H1 (cell line): ENCODE measurements around the gene SLX9. TPM values are rescaled to one million over a fixed set of nuclear protein-coding genes. Genes with fewer than 3 reads are reported as not detected.

Experiments used
- CTCF ChIA-PET: fragments of 300-600 bp; sonication (Branson Sonifier 250); formaldehyde crosslinking; loops from one replicate; lab custom pipeline; 2021; ENCODE audit not compliant: partially characterized antibody; lab: Charles Lee
- POLR2A ChIA-PET: fragments of 300-600 bp; sonication (Branson Sonifier 250); formaldehyde crosslinking; loops from one replicate; lab custom pipeline; 2021; ENCODE audit warnings: inconsistent platforms; ENCODE audit not compliant: partially characterized antibody; lab: Charles Lee
- DNase-seq, 2 experiments: peaks; one replicate each; pipeline versions ENCODE4 v3.0.0 to v3.0.0-alpha.2; 2010 to 2022; ENCODE audit warnings: low spot score in 2 of 2, low read depth in 1 of 2, mixed read lengths in 1 of 2
- FAIRE-seq: peaks from 2 replicates; lab custom pipeline; 2011; peaks lifted over from hg19 to GRCh38; lab: Jason Lieb, UNC
- H2AFZ ChIP-seq: 2 replicates; pipeline ENCODE4 v1.8.1; 2012; ENCODE audit warnings: low read length, inconsistent platforms
- H2AK5ac ChIP-seq: 2 replicates; pipeline ENCODE4 v1.6.1; 2013; ENCODE audit warnings: low read depth, low read length
- H2BK120ac ChIP-seq: replicated peaks from 2 replicates; pipeline ENCODE3; 2013; ENCODE audit warnings: low read depth, low read length, inconsistent platforms
- H2BK12ac ChIP-seq: 2 replicates; pipeline ENCODE4 v1.6.1; 2013; ENCODE audit warnings: low read depth, low read length
- H2BK15ac ChIP-seq: 2 replicates; pipeline ENCODE4 v1.6.1; 2013; ENCODE audit warnings: low read length
- H2BK20ac ChIP-seq: 2 replicates; pipeline ENCODE4 v1.6.1; 2013; ENCODE audit warnings: low read length
- H2BK5ac ChIP-seq: 2 replicates; pipeline ENCODE4 v1.6.1; 2013; ENCODE audit warnings: low read depth, low read length
- H3K14ac ChIP-seq: 2 replicates; pipeline ENCODE4 v1.6.1; 2013; ENCODE audit warnings: inconsistent platforms; ENCODE audit not compliant: insufficient read length
- H3K18ac ChIP-seq: 2 replicates; pipeline ENCODE4 v1.6.1; 2013; ENCODE audit warnings: low read length; ENCODE audit errors: extremely low read depth
- H3K23ac ChIP-seq: 2 replicates; pipeline ENCODE4 v1.6.1; 2013; ENCODE audit warnings: inconsistent platforms; ENCODE audit not compliant: insufficient read length
- H3K23me2 ChIP-seq: 2 replicates; pipeline ENCODE4 v1.6.1; 2013; ENCODE audit warnings: low read depth, low read length
- H3K27ac ChIP-seq: 2 replicates; pipeline ENCODE4 v1.6.1; 2011; ENCODE audit warnings: low read depth, low read length, inconsistent platforms
- H3K27me3 ChIP-seq, 4 experiments: replicated peaks in 1 of 4; 1 replicate in 1 of 4; 2 replicates in 3 of 4; pipeline versions ENCODE4 v1.6.1 to v1.8.1; 2011 to 2013; ENCODE audit warnings: low read length in 3 of 4, mild to moderate bottlenecking in 3 of 4, inconsistent platforms in 2 of 4, mixed read lengths in 2 of 4, moderate library complexity in 1 of 4; ENCODE audit not compliant: control insufficient read depth in 3 of 4, insufficient read depth in 3 of 4; ENCODE audit errors: extremely low read depth in 1 of 4
- H3K36me3 ChIP-seq, 4 experiments: 2 replicates each; pipeline versions ENCODE4 v1.6.1 to v1.8.1; 2011 to 2013; ENCODE audit warnings: mild to moderate bottlenecking in 4 of 4, low read length in 3 of 4, moderate library complexity in 2 of 4, control low read depth in 1 of 4, inconsistent platforms in 1 of 4; ENCODE audit not compliant: insufficient read depth in 4 of 4, control insufficient read depth in 2 of 4
- H3K4ac ChIP-seq: replicated peaks from 2 replicates; pipeline ENCODE3; 2013; ENCODE audit warnings: low read length, low read depth, mixed read lengths, inconsistent platforms; ENCODE audit not compliant: insufficient read length
- H3K4me1 ChIP-seq, 4 experiments: replicated peaks in 1 of 4; 1 replicate in 1 of 4; 2 replicates in 3 of 4; pipeline versions ENCODE4 v1.6.1 to v1.8.1; 2011 to 2013; ENCODE audit warnings: low read length in 3 of 4, inconsistent platforms in 2 of 4, mixed read lengths in 1 of 4; ENCODE audit not compliant: insufficient read depth in 4 of 4, control insufficient read depth in 3 of 4
- H3K4me2 ChIP-seq, 2 experiments: 2 replicates each; pipeline versions ENCODE4 v1.6.1 to v1.8.1; 2011 to 2013; ENCODE audit warnings: low read depth in 2 of 2, low read length in 2 of 2, control low read depth in 1 of 2, inconsistent platforms in 1 of 2, mild to moderate bottlenecking in 1 of 2; ENCODE audit not compliant: insufficient read depth in 1 of 2
- H3K4me3 ChIP-seq, 4 experiments: fragments of 200-600, 300-600 bp in 1 of 4; sonication (generic), shearing (Covaris generic), sonication (Bioruptor Twin) in 1 of 4; 2 replicates each; pipeline versions ENCODE4 v1.5.1 to v1.8.1; 2011 to 2016; ENCODE audit warnings: low read length in 4 of 4, low read depth in 3 of 4, control low read depth in 2 of 4, inconsistent platforms in 2 of 4, mild to moderate bottlenecking in 2 of 4, mixed read lengths in 1 of 4, moderate library complexity in 1 of 4; ENCODE audit not compliant: insufficient read depth in 2 of 4; ENCODE audit errors: extremely low read depth in 1 of 4
- H3K56ac ChIP-seq: replicated peaks from 2 replicates; pipeline ENCODE3; 2013; ENCODE audit warnings: low read depth, mild to moderate bottlenecking, mixed read lengths, low read length, inconsistent platforms; ENCODE audit not compliant: insufficient read length
- H3K79me1 ChIP-seq: 2 replicates; pipeline ENCODE4 v1.6.1; 2013; ENCODE audit warnings: low read depth, low read length, control low read depth
- H3K79me2 ChIP-seq, 2 experiments: 2 replicates each; pipeline versions ENCODE4 v1.6.1 to v1.8.1; 2012 to 2013; ENCODE audit warnings: low read length in 2 of 2, mild to moderate bottlenecking in 2 of 2, inconsistent platforms in 1 of 2; ENCODE audit not compliant: insufficient read depth in 2 of 2, control insufficient read depth in 1 of 2
- H3K9ac ChIP-seq, 4 experiments: replicated peaks in 1 of 4; 1 replicate in 1 of 4; 2 replicates in 3 of 4; pipeline versions ENCODE4 v1.6.1 to v1.8.1; 2011 to 2013; ENCODE audit warnings: low read depth in 3 of 4, low read length in 3 of 4, control low read depth in 2 of 4, mild to moderate bottlenecking in 2 of 4, moderate library complexity in 2 of 4, inconsistent platforms in 1 of 4; ENCODE audit errors: extremely low read depth in 1 of 4
- H3K9me3 ChIP-seq, 2 experiments: 2 replicates each; pipeline versions ENCODE4 v1.6.1 to v1.8.1; 2012 to 2013; ENCODE audit warnings: mild to moderate bottlenecking in 2 of 2, moderate library complexity in 2 of 2, control low read depth in 1 of 2, inconsistent platforms in 1 of 2, low read depth in 1 of 2, low read length in 1 of 2, mixed read lengths in 1 of 2; ENCODE audit not compliant: insufficient read depth in 2 of 2
- H4K20me1 ChIP-seq, 2 experiments: replicated peaks in 1 of 2; 2 replicates each; pipeline versions ENCODE3 to v1.8.1; 2011 to 2013; ENCODE audit warnings: inconsistent platforms in 2 of 2, low read length in 2 of 2, mild to moderate bottlenecking in 1 of 2; ENCODE audit not compliant: insufficient read depth in 2 of 2, control insufficient read depth in 1 of 2
- H4K5ac ChIP-seq: 2 replicates; pipeline ENCODE4 v1.6.1; 2013; ENCODE audit warnings: low read length, low read depth, mixed read lengths, inconsistent platforms; ENCODE audit not compliant: insufficient read length
- H4K8ac ChIP-seq: 2 replicates; pipeline ENCODE4 v1.8.0; 2013; ENCODE audit warnings: mild to moderate bottlenecking, moderate library complexity, low read length, inconsistent platforms; ENCODE audit not compliant: insufficient read depth; ENCODE audit errors: extremely low read depth
- H4K91ac ChIP-seq: replicated peaks from 2 replicates; pipeline ENCODE3; 2013; ENCODE audit warnings: low read length, mixed read lengths, inconsistent platforms; ENCODE audit not compliant: insufficient read length
- CBX8 ChIP-seq: fragments of 300-800, 300-1000 bp; sonication (generic); IDR thresholded peaks from 2 replicates; pipeline ENCODE4 v1.7.1; 2016; ENCODE audit warnings: low read depth, low read length, borderline replicate concordance
- CTCF ChIP-seq, 3 experiments: IDR thresholded peaks; 1 replicate in 2 of 3; 2 replicates in 1 of 3; pipeline versions ENCODE4 v1.5.1 to v1.6.1; 2011; ENCODE audit warnings: low read length in 3 of 3, mild to moderate bottlenecking in 3 of 3, inconsistent platforms in 2 of 3, low read depth in 1 of 3, moderate library complexity in 1 of 3; ENCODE audit not compliant: insufficient read depth in 1 of 3; ENCODE audit errors: control extremely low read depth in 1 of 3
- GABPA ChIP-seq: IDR thresholded peaks from 2 replicates; pipeline ENCODE4 v1.6.1; 2011; ENCODE audit warnings: mild to moderate bottlenecking, low read length, moderate library complexity, borderline replicate concordance; ENCODE audit not compliant: insufficient read depth
- SIN3A ChIP-seq, 2 experiments: IDR thresholded peaks in 1 of 2; conservative IDR thresholded peaks in 1 of 2; 2 replicates each; pipeline ENCODE4 v1.6.1; 2011 to 2012; ENCODE audit warnings: low read length in 2 of 2, improper control_type of control experiment in 1 of 2, low read depth in 1 of 2, mild to moderate bottlenecking in 1 of 2
- TAF1 ChIP-seq: IDR thresholded peaks from 2 replicates; pipeline ENCODE4 v1.6.1; 2011; ENCODE audit warnings: mild to moderate bottlenecking, low read depth, low read length
- WGBS, 2 experiments: shearing (Covaris generic) in 1 of 2; methylation state at CpG; one replicate each; pipeline versions ENCODE4 v1.1.6 to v1.1.7; 2013 to 2015; ENCODE audit warnings: low lambda C conversion rate in 2 of 2, mixed read lengths in 2 of 2, inconsistent platforms in 1 of 2, low coverage in 1 of 2, missing lambda C conversion rate in 1 of 2; ENCODE audit not compliant: insufficient replicate concordance in 2 of 2, insufficient coverage in 1 of 2, insufficient read length in 1 of 2; ENCODE audit errors: extremely low coverage in 1 of 2, missing lambda C conversion rate in 1 of 2; 5-methylcytosine and 5-hydroxymethylcytosine counted together
- polyA plus RNA-seq, 7 experiments: library from polyadenylated mRNA; depleted of rRNA in 3 of 7; stranded (reverse) in 5 of 7; unstranded in 2 of 7; fragments of >200 nt in 5 of 7; fragments of 200-250 nt in 2 of 7; gene quantifications; 1 replicate in 5 of 7; 2 replicates in 1 of 7; 4 replicates in 1 of 7; pipeline versions ENCODE4 v1.2.1 to v1.2.3, GENCODE V29; 2011 to 2013; ENCODE audit warnings: missing spikeins in 2 of 7, mixed read lengths in 2 of 7
- total RNA-seq: library from RNA; stranded (reverse); fragmentation: NEBNext Ultra II Directional; extraction: Animal tissue kit (Norgen Biotek cat#: 25700); gene quantifications from 2 replicates; pipeline ENCODE4 v1.2.1, GENCODE V29; 2021

Gene SLX9
- total and polyA plus RNA-seq, 2 of the 8 experiments (the other 6 are each of a cell fraction or from before 2014, with no cell fraction given) = 17.7 to 57.3 TPM

- CTCF ChIA-PET = interaction anchor here (0.6 to 4.1 kb wide), 18 partner anchors 9 to 175 kb away, joined by 3 to 28 read pairs (median 4); no protein-coding TSS in a partner anchor
- Histone ChIP-seq H2BK120ac (no peak overlapping the region), H3K23ac (no peak overlapping the region), H2BK20ac (no peak overlapping the region), H4K20me1 (peaks cover 12 to 13% of the 10 kb centered on the region in 2 experiments), H3K9ac (no peak overlapping the region), H4K5ac (no peak overlapping the region), H4K8ac (peak overlapping the region; percentile 28), H3K56ac (no peak overlapping the region)
- no peak for DNase-seq
- TF ChIP-seq SIN3A (conservative IDR thresholded peaks at IDR 0.05 in 1 of 2, IDR thresholded peaks at IDR 0.05 in 1 of 2; ENCODE audit: low read depth in 1 of 2, low read length in 2 of 2) (no peak), CTCF (IDR thresholded peaks at IDR 0.05; ENCODE audit: control extremely low read depth in 1 of 3, insufficient read depth in 1 of 3, low read depth in 1 of 3, low read length in 3 of 3) (peak in 2 of 3 experiments; percentile 46 to 50; a peak in 3 of 4 replicates), CBX8 (no peak), TAF1 (no peak), GABPA (peak; percentile 12; the same call in 1 of the 2 replicates)
- TF ChIP-seq, all 59 proteins: peak for 2
- no peak overlapping the region for H2BK15ac ChIP-seq
- no peak overlapping the region for H3K4me2 ChIP-seq
- H4K91ac ChIP-seq = no peak overlapping the region
- no peak overlapping the region for H3K14ac ChIP-seq
- POLR2A ChIA-PET = interaction anchor here (1.0 to 1.5 kb wide), 2 partner anchors 12 to 20 kb away, joined by 3 to 5 read pairs; no protein-coding TSS in a partner anchor
- H3K27ac ChIP-seq = no peak overlapping the region
- H3K36me3 ChIP-seq = peaks cover 0 to 21% (median 8%) of the 10 kb centered on the region in 4 experiments; a peak in 5 of 8 replicates
- no peak overlapping the region for H2BK12ac ChIP-seq
- H3K4ac ChIP-seq = no peak overlapping the region
- no peak overlapping the region for H3K4me3 ChIP-seq
- no peaks in the 10 kb centered on the region for H3K79me2 ChIP-seq
- H3K9me3 ChIP-seq = no peaks in the 10 kb centered on the region
- H3K18ac ChIP-seq = no peak overlapping the region
- H3K79me1 ChIP-seq = no peaks in the 10 kb centered on the region
- no peaks in the 10 kb centered on the region for H3K27me3 ChIP-seq
- no peak overlapping the region for H2BK5ac ChIP-seq
- H3K4me1 ChIP-seq = no peaks in the 10 kb centered on the region; a peak in 1 of 7 replicates
- no peak for FAIRE-seq
- no peaks in the 10 kb centered on the region for H3K23me2 ChIP-seq
- WGBS, 2 experiments = 90% methylated on average over 17 of the region's 19 CpGs; no CpG with 5 or more reads in 1 of the 2 experiments
- no peak overlapping the region for H2AK5ac ChIP-seq
- H2AFZ ChIP-seq = no peak overlapping the region
These were observed 32.5 kb downstream of the SLX9 start for GRCh38 chr21:44972301-44972814.
